ENCODE results near the gene SLC27A6.

SLC27A6 gene

GRCh38 chr5:129063483-129064113 lies 98.3 kb downstream of the SLC27A6 start:
- TF ChIP-seq ZFX (IDR thresholded peaks at IDR 0.05; ENCODE audit: borderline replicate concordance) (no peak), CTCF (IDR thresholded peaks at IDR 0.05) (no peak)
- no peak overlapping the region for H3K27ac ChIP-seq

- TF ChIP-seq ZFX (IDR thresholded peaks at IDR 0.05; ENCODE audit: borderline replicate concordance), result no peak
- no peak overlapping the region for H3K27ac ChIP-seq
These were observed 100.4 kb downstream of the SLC27A6 start for GRCh38 chr5:129065721-129066120.

- H3K27ac ChIP-seq, result no peak overlapping the region
- TF ChIP-seq ZFX (IDR thresholded peaks at IDR 0.05; ENCODE audit: borderline replicate concordance) (no peak), CTCF (IDR thresholded peaks at IDR 0.05) (no peak)
These were observed 102.5 kb downstream of the SLC27A6 start for GRCh38 chr5:129067745-129068144.

GRCh38 chr5:129069292-129069691 lies 104.0 kb downstream of the SLC27A6 start:
- no peak overlapping the region for H3K27ac ChIP-seq
- no peak for TF ChIP-seq ZFX (IDR thresholded peaks at IDR 0.05; ENCODE audit: borderline replicate concordance)
- no peak for TF ChIP-seq CTCF (IDR thresholded peaks at IDR 0.05)

- H3K27ac ChIP-seq, result no peak overlapping the region
- TF ChIP-seq CTCF (IDR thresholded peaks at IDR 0.05) (no peak), ZFX (IDR thresholded peaks at IDR 0.05; ENCODE audit: borderline replicate concordance) (no peak)
These were observed 107.8 kb downstream of the SLC27A6 start for GRCh38 chr5:129073111-129073510.

GRCh38 chr5:129074903-129075302 lies 109.6 kb downstream of the SLC27A6 start:
- TF ChIP-seq ZFX (IDR thresholded peaks at IDR 0.05; ENCODE audit: borderline replicate concordance), result no peak
- TF ChIP-seq CTCF (IDR thresholded peaks at IDR 0.05), result no peak
- no peak overlapping the region for H3K27ac ChIP-seq

- TF ChIP-seq ZFX (IDR thresholded peaks at IDR 0.05; ENCODE audit: borderline replicate concordance), result no peak
- TF ChIP-seq CTCF (IDR thresholded peaks at IDR 0.05), result no peak
- H3K27ac ChIP-seq, result no peak overlapping the region
These were observed 112.3 kb downstream of the SLC27A6 start for GRCh38 chr5:129077433-129078075.

Data from 22Rv1 (cell line).